K562 treated with DMSO at 1 percent for 24 hours (cell line): ENCODE measurements around the gene ANP32B. TPM values are rescaled to one million over a fixed set of nuclear protein-coding genes. Genes with fewer than 3 reads are reported as not detected.

Experiments
- total RNA-seq: library from RNA; unstranded; fragments of 300-600 nt; gene quantifications from 2 replicates; pipeline ENCODE4 v1.2.3, GENCODE V29; 2022; ENCODE audit warnings: low read depth; ENCODE audit not compliant: insufficient read depth

ANP32B gene
- total RNA-seq, result 337 and 339 TPM in 2 replicates

DNA sequence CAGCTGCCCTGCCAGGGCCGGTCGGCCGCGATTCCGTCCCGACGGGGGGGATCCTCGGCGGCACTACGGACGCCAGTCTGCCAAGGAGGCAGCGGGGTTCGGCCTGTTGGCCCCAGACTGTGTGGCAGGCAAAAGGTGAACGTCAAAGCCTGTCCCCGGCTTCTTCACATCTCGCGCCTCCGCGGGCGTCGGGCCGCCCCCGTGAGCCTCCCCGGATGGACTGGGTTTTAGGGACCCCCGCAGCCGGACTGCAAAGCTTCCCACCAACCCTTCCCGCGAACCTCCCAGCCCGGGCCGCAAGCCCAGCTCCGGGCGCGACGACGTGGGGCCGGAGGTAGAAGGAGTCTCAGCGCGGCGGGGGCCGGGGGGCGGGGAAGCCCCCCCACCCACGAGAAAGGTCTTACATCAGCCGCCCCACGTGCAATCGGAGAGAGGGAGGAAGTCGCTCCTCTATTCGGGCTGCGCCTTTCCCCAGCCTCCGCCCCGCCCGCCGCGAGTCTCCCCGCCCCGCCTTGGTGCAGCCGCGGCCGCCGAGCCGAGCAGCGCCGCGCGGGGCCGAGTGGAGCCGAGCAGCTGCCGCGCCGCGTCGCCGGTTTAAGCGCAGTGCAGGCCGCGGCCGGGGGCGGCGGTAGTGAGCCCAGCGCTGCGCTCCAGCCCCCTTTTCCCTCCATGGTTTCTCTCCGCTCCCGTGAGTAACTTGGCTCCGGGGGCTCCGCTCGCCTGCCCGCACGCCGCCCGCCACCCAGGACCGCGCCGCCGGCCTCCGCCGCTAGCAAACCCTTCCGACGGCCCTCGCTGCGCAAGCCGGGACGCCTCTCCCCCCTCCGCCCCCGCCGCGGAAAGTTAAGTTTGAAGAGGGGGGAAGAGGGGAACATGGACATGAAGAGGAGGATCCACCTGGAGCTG is at the start of gene ANP32B:
TSS of gene ANP32B (plus strand) at position 659 of the 906 bp plus-strand sequence. CDS start at position 874, 215 bp downstream.

DNA sequence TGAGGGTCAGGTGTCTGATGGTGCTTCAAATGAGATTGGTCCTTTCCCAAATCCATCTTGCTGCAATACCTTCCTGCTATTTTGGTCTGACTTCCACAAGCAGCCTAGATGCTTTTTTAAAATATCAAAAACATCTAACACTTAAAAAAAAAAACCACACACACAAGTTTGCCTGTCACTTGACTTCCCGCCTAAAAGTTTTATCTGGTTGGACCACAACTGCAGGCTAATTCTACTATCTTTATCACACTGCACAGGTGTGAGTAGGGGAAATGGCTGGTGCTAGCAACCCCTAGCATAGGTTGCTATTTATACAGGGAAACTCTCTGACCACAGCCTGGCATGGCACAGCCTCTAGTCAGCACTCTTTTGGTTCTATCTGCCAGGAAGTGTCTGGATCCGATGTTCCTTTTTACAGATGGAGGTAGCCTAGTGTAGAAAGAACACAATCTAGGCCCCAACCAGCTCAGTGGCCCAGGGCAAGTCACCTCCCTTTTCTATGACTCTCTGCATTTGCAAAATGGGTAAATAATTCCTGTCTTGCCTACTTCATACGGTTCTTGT is 45.0 kb upstream of the ANP32B start, which contains the start of gene HEMGN:
TSS of gene HEMGN (minus strand) at position 92 of the 564 bp plus-strand sequence. CDS start at position 56, 36 bp downstream.

DNA sequence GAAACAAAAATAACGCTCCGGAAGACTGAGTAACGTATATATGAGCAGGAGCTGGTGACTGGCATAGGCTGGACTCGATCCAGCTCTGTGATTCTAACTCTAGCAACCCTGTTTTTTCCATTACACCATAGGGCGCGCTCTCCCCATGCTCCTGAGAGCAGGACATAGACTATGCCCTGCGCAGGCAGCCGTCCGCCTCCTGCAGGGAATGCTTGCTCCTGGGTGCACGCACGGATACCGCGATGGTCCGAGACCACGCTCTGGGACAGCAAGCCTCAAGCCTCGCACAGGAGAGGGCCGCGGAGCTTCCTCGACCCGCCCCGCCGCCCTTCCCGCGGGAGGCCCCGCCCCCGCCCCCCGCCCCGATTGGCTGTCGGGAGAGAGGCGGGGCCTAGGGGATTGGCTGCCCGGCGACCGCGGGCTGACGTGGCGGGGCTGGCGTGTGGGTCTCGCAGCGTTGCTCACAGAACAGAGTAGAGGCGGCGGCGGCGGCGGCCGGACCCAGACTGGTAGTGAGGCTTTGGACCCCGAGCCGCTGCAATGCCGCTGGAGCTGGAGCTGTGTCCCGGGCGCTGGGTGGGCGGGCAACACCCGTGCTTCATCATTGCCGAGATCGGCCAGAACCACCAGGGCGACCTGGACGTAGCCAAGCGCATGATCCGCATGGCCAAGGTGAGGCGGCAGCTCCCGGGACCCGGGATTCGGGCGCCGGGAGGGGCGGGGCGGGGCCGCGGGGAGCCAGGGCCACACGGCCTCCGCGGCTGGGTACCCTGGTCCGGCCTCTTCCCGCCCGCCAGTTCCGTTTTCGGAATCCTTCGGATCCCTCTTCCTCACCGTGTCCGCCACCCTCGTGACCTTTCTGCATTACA is 73.4 kb downstream of the ANP32B start, which contains the start of gene NANS:
TSS of gene NANS (plus strand) at position 464 of the 869 bp plus-strand sequence. CDS start at position 541, 77 bp downstream.

Other genes with a start within 250 kb of the ANP32B start
- gene FOXE1, start 130.1 kb upstream of the ANP32B start, total RNA-seq, result not detected in 2 replicates
- gene TRMO, start 60.8 kb upstream of the ANP32B start, total RNA-seq, result 6.7 and 9.4 TPM in 2 replicates
- gene HEMGN, start 45.2 kb upstream of the ANP32B start, total RNA-seq, result 4.1 and 4.2 TPM in 2 replicates
- gene NANS, start 73.4 kb downstream of the ANP32B start, total RNA-seq, result 355 and 370 TPM in 2 replicates
- 15.9 and 17.5 TPM in 2 replicates for gene TRIM14, start 135.9 kb downstream of the ANP32B start, total RNA-seq
- gene CORO2A, start 209.3 kb downstream of the ANP32B start, total RNA-seq, result 12.4 and 12.9 TPM in 2 replicates